ENCODE measurements around the gene IL6ST.

The IL6ST gene

GRCh38 chr5:55923865-55924500 lies 70.8 kb downstream of the IL6ST start:
- H3K9me2 ChIP-seq (ENCODE audit: low read depth, low read length), result no peaks in the 10 kb centered on the region
- H3F3A ChIP-seq (ENCODE audit: insufficient read depth, low read length), result no peaks in the 10 kb centered on the region
- no peak overlapping the region for H3K4me3 ChIP-seq (ENCODE audit: low read depth, low read length, poor library complexity, severe bottlenecking)
- no peaks in the 10 kb centered on the region for H3K9me3 ChIP-seq (ENCODE audit: low read length)
- no peaks in the 10 kb centered on the region for H3K36me3 ChIP-seq (ENCODE audit: insufficient read depth, low read length)
- no peaks in the 10 kb centered on the region for H3K27me3 ChIP-seq (ENCODE audit: insufficient read depth, low read length)
- H3K9ac ChIP-seq (ENCODE audit: low read length), result no peak overlapping the region
- no peak overlapping the region for H2AFZ ChIP-seq (ENCODE audit: low read length)
- no peak overlapping the region for H3K4me2 ChIP-seq (ENCODE audit: low read length)
- H3K4me1 ChIP-seq (ENCODE audit: insufficient read depth, low read length, severe bottlenecking), result no peaks in the 10 kb centered on the region
- no peaks in the 10 kb centered on the region for H3K79me2 ChIP-seq (ENCODE audit: insufficient read depth, low read length)
- no peak overlapping the region for H3K27ac ChIP-seq (ENCODE audit: low read depth, low read length, poor library complexity, severe bottlenecking)
- TF ChIP-seq CTCF (IDR thresholded peaks at IDR 0.05; ENCODE audit: low read length) (no peak), EZH2 (IDR thresholded peaks at IDR 0.05; ENCODE audit: borderline replicate concordance, low read length) (no peak)
- no peaks in the 10 kb centered on the region for H4K20me1 ChIP-seq (ENCODE audit: insufficient read depth, low read length)

GRCh38 chr5:55923177-55923771 lies 71.5 kb downstream of the IL6ST start:
- Histone ChIP-seq H3K36me3 (ENCODE audit: insufficient read depth, low read length) (no peaks in the 10 kb centered on the region), H3K4me2 (ENCODE audit: low read length) (peak overlapping the region; percentile 40; the same call in 1 of the 2 replicates), H4K20me1 (ENCODE audit: insufficient read depth, low read length) (no peaks in the 10 kb centered on the region), H2AFZ (ENCODE audit: low read length) (no peak overlapping the region), H3K9me3 (ENCODE audit: low read length) (no peaks in the 10 kb centered on the region), H3K9me2 (ENCODE audit: low read depth, low read length) (no peaks in the 10 kb centered on the region), H3K27ac (ENCODE audit: low read depth, low read length, poor library complexity, severe bottlenecking) (no peak overlapping the region), H3K79me2 (ENCODE audit: insufficient read depth, low read length) (no peaks in the 10 kb centered on the region), H3K9ac (ENCODE audit: low read length) (no peak overlapping the region), H3K27me3 (ENCODE audit: insufficient read depth, low read length) (no peaks in the 10 kb centered on the region), H3F3A (ENCODE audit: insufficient read depth, low read length) (no peaks in the 10 kb centered on the region), H3K4me3 (ENCODE audit: low read depth, low read length, poor library complexity, severe bottlenecking) (peak overlapping the region; percentile 10), H3K4me1 (ENCODE audit: insufficient read depth, low read length, severe bottlenecking) (no peaks in the 10 kb centered on the region)
- no peak for TF ChIP-seq EZH2 (IDR thresholded peaks at IDR 0.05; ENCODE audit: borderline replicate concordance, low read length)
- no peak for TF ChIP-seq CTCF (IDR thresholded peaks at IDR 0.05; ENCODE audit: low read length)

GRCh38 chr5:55921617-55922016 lies 73.1 kb downstream of the IL6ST start:
- Histone ChIP-seq H3K27ac (ENCODE audit: low read depth, low read length, poor library complexity, severe bottlenecking) (no peak overlapping the region), H3K36me3 (ENCODE audit: insufficient read depth, low read length) (no peaks in the 10 kb centered on the region), H3K9me2 (ENCODE audit: low read depth, low read length) (no peaks in the 10 kb centered on the region), H3K27me3 (ENCODE audit: insufficient read depth, low read length) (no peaks in the 10 kb centered on the region), H3K4me1 (ENCODE audit: insufficient read depth, low read length, severe bottlenecking) (no peaks in the 10 kb centered on the region), H4K20me1 (ENCODE audit: insufficient read depth, low read length) (no peaks in the 10 kb centered on the region), H3K4me2 (ENCODE audit: low read length) (no peak overlapping the region), H3K79me2 (ENCODE audit: insufficient read depth, low read length) (no peaks in the 10 kb centered on the region), H3K9me3 (ENCODE audit: low read length) (no peaks in the 10 kb centered on the region), H3K9ac (ENCODE audit: low read length) (no peak overlapping the region), H2AFZ (ENCODE audit: low read length) (no peak overlapping the region), H3K4me3 (ENCODE audit: low read depth, low read length, poor library complexity, severe bottlenecking) (no peak overlapping the region), H3F3A (ENCODE audit: insufficient read depth, low read length) (no peaks in the 10 kb centered on the region)
- no peak for TF ChIP-seq CTCF (IDR thresholded peaks at IDR 0.05; ENCODE audit: low read length)
- TF ChIP-seq EZH2 (IDR thresholded peaks at IDR 0.05; ENCODE audit: borderline replicate concordance, low read length), result no peak
